ENCODE measurements around the gene SRPK2. TPM values are rescaled to one million over a fixed set of nuclear protein-coding genes. Genes with fewer than 3 reads are reported as not detected.

SRPK2 gene
- polyA plus RNA-seq, 4 donors: 12.2 to 24.7 (median 14.1) TPM

- Histone ChIP-seq H3K4me1 (ENCODE audit: control insufficient read depth in 3 of 3, insufficient read depth in 2 of 3, low read depth in 1 of 3, low read length in 2 of 3) (no peaks in the 10 kb centered on the region), H3K27me3 (ENCODE audit: control insufficient read depth in 3 of 3, insufficient read depth in 3 of 3, low read length in 3 of 3) (no peaks in the 10 kb centered on the region), H3K27ac (ENCODE audit: low read depth in 1 of 3, low read length in 2 of 3) (no peak overlapping the region), H3K36me3 (ENCODE audit: control insufficient read depth in 3 of 3, insufficient read depth in 2 of 3, low read depth in 1 of 3, low read length in 3 of 3) (no peaks in the 10 kb centered on the region), H3K4me3 (ENCODE audit: low read depth in 1 of 3, low read length in 3 of 3) (no peak overlapping the region), H3K9me3 (ENCODE audit: control insufficient read depth in 2 of 2, insufficient read depth in 1 of 2, low read depth in 1 of 2, low read length in 1 of 2) (no peaks in the 10 kb centered on the region)
- DNase-seq (no peak), FAIRE-seq (no peak)
- WGBS, 3 donors: 83 to 90% (median 87%) methylated on average over 2 of the region's 2 CpGs
Observed at GRCh38 chr7:105219771-105220160, 169.0 kb downstream of the SRPK2 start.

- FAIRE-seq (no peak), DNase-seq (no peak)
- no peaks in the 10 kb centered on the region for H3K36me3 ChIP-seq (ENCODE audit: control insufficient read depth in 3 of 3, insufficient read depth in 2 of 3, low read depth in 1 of 3, low read length in 3 of 3)
- H3K4me1 ChIP-seq (ENCODE audit: control insufficient read depth in 3 of 3, insufficient read depth in 2 of 3, low read depth in 1 of 3, low read length in 2 of 3): no peaks in the 10 kb centered on the region
- 92 to 94% (median 92%) methylated on average over 11 of the region's 11 CpGs for WGBS, 3 donors
- H3K27ac ChIP-seq (ENCODE audit: low read depth in 1 of 3, low read length in 2 of 3): no peak overlapping the region
- H3K4me3 ChIP-seq (ENCODE audit: low read depth in 1 of 3, low read length in 3 of 3): no peak overlapping the region
- no peaks in the 10 kb centered on the region for H3K9me3 ChIP-seq (ENCODE audit: control insufficient read depth in 2 of 2, insufficient read depth in 1 of 2, low read depth in 1 of 2, low read length in 1 of 2)
- no peaks in the 10 kb centered on the region for H3K27me3 ChIP-seq (ENCODE audit: control insufficient read depth in 3 of 3, insufficient read depth in 3 of 3, low read length in 3 of 3)
Observed at GRCh38 chr7:105218939-105219770, 169.6 kb downstream of the SRPK2 start.

- no peaks in the 10 kb centered on the region for H3K4me1 ChIP-seq (ENCODE audit: control insufficient read depth in 3 of 3, insufficient read depth in 2 of 3, low read depth in 1 of 3, low read length in 2 of 3)
- peak in 1 of 2 donors; percentile 21 for DNase-seq
- H3K36me3 ChIP-seq (ENCODE audit: control insufficient read depth in 3 of 3, insufficient read depth in 2 of 3, low read depth in 1 of 3, low read length in 3 of 3): no peaks in the 10 kb centered on the region
- FAIRE-seq: no peak
- H3K27me3 ChIP-seq (ENCODE audit: control insufficient read depth in 3 of 3, insufficient read depth in 3 of 3, low read length in 3 of 3): no peaks in the 10 kb centered on the region
- no peak overlapping the region for H3K27ac ChIP-seq (ENCODE audit: low read depth in 1 of 3, low read length in 2 of 3)
- H3K4me3 ChIP-seq (ENCODE audit: low read depth in 1 of 3, low read length in 3 of 3): no peak overlapping the region
- WGBS, 3 donors: 65 to 82% (median 73%) methylated on average over 4 of the region's 4 CpGs
- no peaks in the 10 kb centered on the region for H3K9me3 ChIP-seq (ENCODE audit: control insufficient read depth in 2 of 2, insufficient read depth in 1 of 2, low read depth in 1 of 2, low read length in 1 of 2)
Observed at GRCh38 chr7:105218215-105218614, 170.5 kb downstream of the SRPK2 start.

DNA sequence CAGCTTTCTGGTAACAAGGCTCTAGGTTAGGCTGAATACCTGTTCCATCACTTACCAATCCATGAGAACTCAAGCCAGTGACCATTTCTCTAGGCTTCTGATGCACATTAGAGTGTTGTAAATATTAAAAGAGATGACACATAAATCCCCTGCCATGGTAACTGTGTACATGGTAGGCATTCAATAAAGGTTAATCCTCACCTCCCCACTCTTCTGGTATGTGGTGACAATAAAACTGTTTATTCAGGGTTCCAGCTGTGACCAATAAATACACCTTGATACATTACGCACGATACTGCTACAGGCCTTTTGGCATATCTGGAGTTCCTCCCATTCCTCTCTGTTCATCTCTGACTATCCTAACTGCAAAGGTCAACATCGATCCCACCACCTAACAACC lies 171.9 kb downstream of the SRPK2 start:
- no peak overlapping the region for H3K27ac ChIP-seq (ENCODE audit: low read depth in 1 of 3, low read length in 2 of 3)
- FAIRE-seq: no peak
- no peaks in the 10 kb centered on the region for H3K4me1 ChIP-seq (ENCODE audit: control insufficient read depth in 3 of 3, insufficient read depth in 2 of 3, low read depth in 1 of 3, low read length in 2 of 3)
- H3K9me3 ChIP-seq (ENCODE audit: control insufficient read depth in 2 of 2, insufficient read depth in 1 of 2, low read depth in 1 of 2, low read length in 1 of 2): no peaks in the 10 kb centered on the region
- 87 to 89% (median 88%) methylated on average over 3 of the region's 3 CpGs for WGBS, 3 donors
- no peaks in the 10 kb centered on the region for H3K27me3 ChIP-seq (ENCODE audit: control insufficient read depth in 3 of 3, insufficient read depth in 3 of 3, low read length in 3 of 3)
- DNase-seq: no peak
- H3K4me3 ChIP-seq (ENCODE audit: low read depth in 1 of 3, low read length in 3 of 3): no peak overlapping the region
- H3K36me3 ChIP-seq (ENCODE audit: control insufficient read depth in 3 of 3, insufficient read depth in 2 of 3, low read depth in 1 of 3, low read length in 3 of 3): no peaks in the 10 kb centered on the region

GRCh38 chr7:105215821-105216220 lies 172.9 kb downstream of the SRPK2 start:
- 81 to 89% (median 86%) methylated on average over 1 of the region's 1 CpG for WGBS, 3 donors
- H3K36me3 ChIP-seq (ENCODE audit: control insufficient read depth in 3 of 3, insufficient read depth in 2 of 3, low read depth in 1 of 3, low read length in 3 of 3): no peaks in the 10 kb centered on the region
- DNase-seq (no peak), FAIRE-seq (no peak)
- H3K4me3 ChIP-seq (ENCODE audit: low read depth in 1 of 3, low read length in 3 of 3): no peak overlapping the region
- H3K9me3 ChIP-seq (ENCODE audit: control insufficient read depth in 2 of 2, insufficient read depth in 1 of 2, low read depth in 1 of 2, low read length in 1 of 2): no peaks in the 10 kb centered on the region
- H3K27me3 ChIP-seq (ENCODE audit: control insufficient read depth in 3 of 3, insufficient read depth in 3 of 3, low read length in 3 of 3): no peaks in the 10 kb centered on the region
- no peaks in the 10 kb centered on the region for H3K4me1 ChIP-seq (ENCODE audit: control insufficient read depth in 3 of 3, insufficient read depth in 2 of 3, low read depth in 1 of 3, low read length in 2 of 3)
- H3K27ac ChIP-seq (ENCODE audit: low read depth in 1 of 3, low read length in 2 of 3): no peak overlapping the region

GRCh38 chr7:105215182-105215581 lies 173.5 kb downstream of the SRPK2 start:
- Histone ChIP-seq H3K4me3 (ENCODE audit: low read depth in 1 of 3, low read length in 3 of 3) (no peak overlapping the region), H3K9me3 (ENCODE audit: control insufficient read depth in 2 of 2, insufficient read depth in 1 of 2, low read depth in 1 of 2, low read length in 1 of 2) (no peaks in the 10 kb centered on the region), H3K27ac (ENCODE audit: low read depth in 1 of 3, low read length in 2 of 3) (no peak overlapping the region), H3K27me3 (ENCODE audit: control insufficient read depth in 3 of 3, insufficient read depth in 3 of 3, low read length in 3 of 3) (no peaks in the 10 kb centered on the region), H3K4me1 (ENCODE audit: control insufficient read depth in 3 of 3, insufficient read depth in 2 of 3, low read depth in 1 of 3, low read length in 2 of 3) (peaks cover 0 to 3% (median 0%) of the 10 kb centered on the region in 3 donors), H3K36me3 (ENCODE audit: control insufficient read depth in 3 of 3, insufficient read depth in 2 of 3, low read depth in 1 of 3, low read length in 3 of 3) (no peaks in the 10 kb centered on the region)
- DNase-seq: no peak
- FAIRE-seq: no peak
- WGBS, 3 donors: 81 to 92% (median 89%) methylated on average over 4 of the region's 4 CpGs

DNA sequence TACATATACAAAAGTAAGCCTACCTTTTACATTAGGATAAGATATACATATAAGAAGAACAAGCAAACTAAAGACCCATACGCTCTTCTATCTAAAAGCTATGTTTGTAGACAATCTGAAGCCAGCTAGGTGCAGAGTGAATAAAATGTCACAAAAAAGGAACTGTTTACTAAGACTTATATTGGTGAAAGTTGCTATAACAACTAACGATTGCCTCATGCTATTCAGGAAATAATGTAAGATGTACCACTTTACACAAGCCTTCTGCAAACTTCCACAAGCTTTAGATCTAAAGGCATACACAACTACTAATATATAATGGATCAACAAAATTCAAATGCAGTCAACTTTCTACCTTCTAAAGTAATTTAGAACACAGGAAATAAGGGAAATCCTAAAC lies 175.1 kb downstream of the SRPK2 start:
- 73 to 75% (median 75%) methylated on average over 2 of the region's 2 CpGs for WGBS, 3 donors
- Histone ChIP-seq H3K27ac (ENCODE audit: low read depth in 1 of 3, low read length in 2 of 3) (no peak overlapping the region), H3K4me1 (ENCODE audit: control insufficient read depth in 3 of 3, insufficient read depth in 2 of 3, low read depth in 1 of 3, low read length in 2 of 3) (peaks cover 0 to 3% (median 0%) of the 10 kb centered on the region in 3 donors), H3K4me3 (ENCODE audit: low read depth in 1 of 3, low read length in 3 of 3) (no peak overlapping the region), H3K36me3 (ENCODE audit: control insufficient read depth in 3 of 3, insufficient read depth in 2 of 3, low read depth in 1 of 3, low read length in 3 of 3) (no peaks in the 10 kb centered on the region), H3K9me3 (ENCODE audit: control insufficient read depth in 2 of 2, insufficient read depth in 1 of 2, low read depth in 1 of 2, low read length in 1 of 2) (no peaks in the 10 kb centered on the region), H3K27me3 (ENCODE audit: control insufficient read depth in 3 of 3, insufficient read depth in 3 of 3, low read length in 3 of 3) (no peaks in the 10 kb centered on the region)
- FAIRE-seq (no peak), DNase-seq (no peak)

DNA sequence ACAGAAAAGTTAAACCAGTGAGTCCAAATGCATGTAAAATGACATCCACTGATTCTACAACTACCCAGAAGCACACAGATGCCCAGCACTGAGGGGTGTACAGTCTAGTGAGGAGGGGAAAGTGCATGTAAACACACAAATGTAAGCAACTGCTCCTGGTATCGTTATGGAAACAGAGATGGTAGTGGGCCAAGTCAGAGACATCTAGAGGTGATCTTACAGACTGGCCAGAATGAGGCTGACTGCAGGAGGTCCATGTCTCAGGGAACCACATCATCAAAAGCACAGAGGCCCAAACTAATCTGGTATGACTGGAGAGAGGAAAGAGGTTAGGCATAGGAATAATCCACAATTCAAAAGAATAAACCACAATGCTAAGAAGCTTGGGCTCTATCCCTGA lies 176.5 kb downstream of the SRPK2 start:
- H3K4me3 ChIP-seq (ENCODE audit: low read depth in 1 of 3, low read length in 3 of 3): no peak overlapping the region
- no peaks in the 10 kb centered on the region for H3K27me3 ChIP-seq (ENCODE audit: control insufficient read depth in 3 of 3, insufficient read depth in 3 of 3, low read length in 3 of 3)
- H3K9me3 ChIP-seq (ENCODE audit: control insufficient read depth in 2 of 2, insufficient read depth in 1 of 2, low read depth in 1 of 2, low read length in 1 of 2): no peaks in the 10 kb centered on the region
- H3K27ac ChIP-seq (ENCODE audit: low read depth in 1 of 3, low read length in 2 of 3): no peak overlapping the region
- H3K4me1 ChIP-seq (ENCODE audit: control insufficient read depth in 3 of 3, insufficient read depth in 2 of 3, low read depth in 1 of 3, low read length in 2 of 3): peaks cover 0 to 3% (median 0%) of the 10 kb centered on the region in 3 donors
- H3K36me3 ChIP-seq (ENCODE audit: control insufficient read depth in 3 of 3, insufficient read depth in 2 of 3, low read depth in 1 of 3, low read length in 3 of 3): no peaks in the 10 kb centered on the region
- FAIRE-seq: no peak
- 80 to 91% (median 86%) methylated on average over 1 of the region's 1 CpG for WGBS, 3 donors
- DNase-seq: no peak
